HepG2 (cell line): Measurements from ENCODE around the gene SNAPIN. TPM values are rescaled to one million over a fixed set of nuclear protein-coding genes. Genes with fewer than 3 reads are reported as not detected.

ENCODE experiments used
- CTCF ChIP-seq: sonication (generic); formaldehyde crosslinking; IDR thresholded peaks from 2 replicates; pipeline ENCODE4 v1.5.0; 2020; ENCODE audit warnings: mild to moderate bottlenecking, missing genetic modification reagents, moderate library complexity
- EP300 ChIP-seq, 3 experiments: sonication (generic) in 1 of 3; formaldehyde crosslinking in 1 of 3; IDR thresholded peaks; 2 replicates each; pipeline versions ENCODE4 v1.5.1 to v1.6.1; 2011 to 2020; ENCODE audit warnings: low read depth in 2 of 3, low read length in 2 of 3, borderline replicate concordance in 1 of 3, improper control_type of control experiment in 1 of 3, mild to moderate bottlenecking in 1 of 3, missing genetic modification reagents in 1 of 3, moderate library complexity in 1 of 3
- GLI4 ChIP-seq: sonication (generic); formaldehyde crosslinking; IDR thresholded peaks from 2 replicates; pipeline ENCODE4 v1.5.1; 2020; ENCODE audit warnings: missing genetic modification reagents, mild to moderate bottlenecking, moderate library complexity, borderline replicate concordance
- MEF2D ChIP-seq: sonication (generic); formaldehyde crosslinking; IDR thresholded peaks from 2 replicates; pipeline ENCODE4 v1.5.1; 2020; ENCODE audit warnings: mild to moderate bottlenecking, missing genetic modification reagents
- NR1H2 ChIP-seq: sonication (generic); formaldehyde crosslinking; IDR thresholded peaks from 2 replicates; pipeline ENCODE4 v1.8.1; 2022; ENCODE audit warnings: low read depth, missing genetic modification reagents, borderline replicate concordance
- PITX1 ChIP-seq: sonication (generic); formaldehyde crosslinking; IDR thresholded peaks from 2 replicates; pipeline ENCODE4 v1.5.1; 2020; ENCODE audit warnings: mild to moderate bottlenecking, missing genetic modification reagents
- POLR2G ChIP-seq: fragments of 200-400 bp; formaldehyde crosslinking; IDR thresholded peaks from 2 replicates; pipeline ENCODE4 v1.6.1; 2018; ENCODE audit warnings: mild to moderate bottlenecking, low read depth, low read length, moderate library complexity
- RBFOX2 ChIP-seq: fragments of 200-400 bp; formaldehyde crosslinking; IDR thresholded peaks from 2 replicates; pipeline ENCODE4 v1.6.1; 2017; ENCODE audit warnings: low read depth, mild to moderate bottlenecking, low read length
- REST ChIP-seq, 2 experiments: IDR thresholded peaks; 2 replicates each; pipeline ENCODE4 v1.6.1; 2011 to 2012; ENCODE audit warnings: low read length in 2 of 2, borderline replicate concordance in 1 of 2, low read depth in 1 of 2, mild to moderate bottlenecking in 1 of 2, moderate library complexity in 1 of 2
- SCMH1 ChIP-seq: sonication (generic); formaldehyde crosslinking; IDR thresholded peaks from 2 replicates; pipeline ENCODE4 v1.9.0; 2021; ENCODE audit warnings: missing genetic modification reagents, mild to moderate bottlenecking, borderline replicate concordance
- STAT5B ChIP-seq: sonication (generic); formaldehyde crosslinking; IDR thresholded peaks from 2 replicates; pipeline ENCODE4 v1.4.0; 2020; ENCODE audit warnings: missing genetic modification reagents
- TAF1 ChIP-seq: sonication (generic); formaldehyde crosslinking; IDR thresholded peaks from 2 replicates; pipeline ENCODE4 v1.4.0; 2020; ENCODE audit warnings: missing genetic modification reagents
- ZBTB33 ChIP-seq: sonication (generic); formaldehyde crosslinking; IDR thresholded peaks from 2 replicates; pipeline ENCODE4 v1.4.0; 2020; ENCODE audit warnings: missing genetic modification reagents
- ZBTB7A ChIP-seq: sonication (generic); formaldehyde crosslinking; IDR thresholded peaks from 2 replicates; pipeline ENCODE4 v1.8.0; 2022; ENCODE audit warnings: mild to moderate bottlenecking, missing genetic modification reagents
- ZFY ChIP-seq: sonication (generic); formaldehyde crosslinking; IDR thresholded peaks from 2 replicates; pipeline ENCODE4 v1.4.0; 2020; ENCODE audit warnings: missing genetic modification reagents
- ZNF143 ChIP-seq: sonication (generic); formaldehyde crosslinking; IDR thresholded peaks from 2 replicates; pipeline ENCODE4 v1.4.0; 2020; ENCODE audit warnings: missing genetic modification reagents
- ZNF234 ChIP-seq: sonication (generic); formaldehyde crosslinking; conservative IDR thresholded peaks from 2 replicates; pipeline ENCODE4 v1.5.1; 2020; ENCODE audit warnings: mild to moderate bottlenecking, missing genetic modification reagents
- ZNF260 ChIP-seq: sonication (generic); formaldehyde crosslinking; IDR thresholded peaks from 2 replicates; pipeline ENCODE4 v1.4.0; 2020; ENCODE audit warnings: missing genetic modification reagents, low read depth, mild to moderate bottlenecking, borderline replicate concordance
- ZNF709 ChIP-seq: sonication (generic); formaldehyde crosslinking; IDR thresholded peaks from 2 replicates; pipeline ENCODE4 v1.5.0; 2020; ENCODE audit warnings: mild to moderate bottlenecking, missing genetic modification reagents
- polyA plus RNA-seq, 8 experiments: library from polyadenylated mRNA; depleted of rRNA in 3 of 8; stranded (reverse) in 7 of 8; unstranded in 1 of 8; fragments of >200 nt; fragmentation: Illumina TruSeq in 4 of 8; extraction: Trizol in 4 of 8; gene quantifications; 2 replicates each; pipeline versions ENCODE4 v1.2.1 to v1.2.3, GENCODE V29; 2011 to 2016; ENCODE audit warnings: low read depth in 4 of 8, missing spikeins in 1 of 8, mixed read lengths in 1 of 8; ENCODE audit not compliant: insufficient read depth in 1 of 8
- total RNA-seq, 5 experiments: library from RNA; depleted of rRNA; stranded (reverse); fragments of >200 nt; fragmentation: Illumina TruSeq; extraction: Trizol; gene quantifications; 2 replicates each; pipeline ENCODE4 v1.2.3, GENCODE V29; 2016; ENCODE audit warnings: low read depth in 1 of 5

SNAPIN gene
- total and polyA plus RNA-seq, 2 of the 13 experiments (the other 11 are each of a cell fraction or from before 2014, with no cell fraction given), result 23.9 to 25.7 TPM

GRCh38 chr1:153627715-153628626 lies 30.5 kb upstream of the SNAPIN start, which contains the start of gene S100A1 (continued):
- TF ChIP-seq ZBTB7A (CRISPR knock-in tag), result 0 out of 2 replicates have a peak, but pooled peaks have one; percentile 91
- no peak for TF ChIP-seq SCMH1 (CRISPR knock-in tag)
- no peak; the same call in 1 of the 2 replicates for TF ChIP-seq PITX1 (CRISPR knock-in tag)
- no peak for TF ChIP-seq ZNF260
- no peak for TF ChIP-seq ZBTB33
- TF ChIP-seq REST (IDR thresholded peaks at IDR 0.05; ENCODE audit: borderline replicate concordance in 1 of 2, low read depth in 1 of 2, low read length in 2 of 2), result 0 out of 4 replicates have a peak, but pooled peaks of 1 of the 2 experiments have one; percentile 28
- TF ChIP-seq TAF1 (CRISPR knock-in tag), result peak; percentile 65
- TF ChIP-seq ZFY, result peak; percentile 1
- no peak for TF ChIP-seq ZNF709
- TF ChIP-seq RBFOX2, result peak; percentile 64
- TF ChIP-seq GLI4 (CRISPR knock-in tag), result no peak
- TF ChIP-seq ZNF234, result no peak
- 0 out of 4 replicates have a peak, but pooled peaks of 1 of the 2 experiments have one; percentile 18 for TF ChIP-seq EP300 (IDR thresholded peaks at IDR 0.05; ENCODE audit: low read depth in 2 of 2, low read length in 2 of 2)
- TF ChIP-seq EP300 (CRISPR knock-in tag; IDR thresholded peaks at IDR 0.05; ENCODE audit: borderline replicate concordance), result no peak
- TF ChIP-seq CTCF (CRISPR knock-in tag), result peak; percentile 80
- no peak for TF ChIP-seq STAT5B (CRISPR knock-in tag)
- TF ChIP-seq NR1H2, result no peak
- peak; percentile 69 for TF ChIP-seq POLR2G
- TF ChIP-seq MEF2D, result no peak
- TF ChIP-seq ZNF143 (CRISPR knock-in tag), result no peak
